ENCODE data around the gene TMC5. TPM values are rescaled to one million over a fixed set of nuclear protein-coding genes. Genes with fewer than 3 reads are reported as not detected.
"Not testable (repeated sequence)": the region's sequence is repeated elsewhere in the genome, so short reads cannot be mapped to it uniquely, and the experiment has no call there.

TMC5 gene
- 1 to 10 TPM in 1 of 3 donors, under 1 TPM in 2; 0.34 to 2.0 (median 0.51) TPM for polyA plus RNA-seq

DNA sequence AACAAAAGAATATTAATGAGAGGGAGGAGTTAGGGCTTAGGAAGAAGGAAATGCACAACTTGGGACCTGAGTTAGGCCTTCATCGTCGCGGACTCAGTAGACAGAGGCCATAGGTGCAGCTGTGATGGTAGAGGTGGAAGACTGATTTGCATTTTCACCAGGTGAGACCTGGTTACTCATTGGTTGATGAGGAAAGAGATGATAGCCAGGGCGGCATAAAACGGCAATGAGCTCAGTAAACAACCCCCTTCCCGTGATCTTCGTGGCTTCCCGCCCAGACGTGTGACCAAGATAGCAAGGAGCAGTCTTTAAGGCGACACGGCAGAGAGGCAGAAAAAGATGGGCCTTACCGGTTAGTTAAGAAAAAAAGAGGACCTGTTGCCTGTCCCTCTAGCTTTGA lies at the start of gene TMC5:
Gene TMC5 (plus strand): TSS at position 244 of the 400 bp plus-strand sequence. CDS start 22,156 bp downstream, outside the sequence.
- WGBS, 3 donors: 43 to 67% (median 58%) methylated on average over 12 of the region's 12 CpGs
- H3K27ac ChIP-seq (ENCODE audit: low read depth, low read length): no peak within 1 kb of the TSS

DNA sequence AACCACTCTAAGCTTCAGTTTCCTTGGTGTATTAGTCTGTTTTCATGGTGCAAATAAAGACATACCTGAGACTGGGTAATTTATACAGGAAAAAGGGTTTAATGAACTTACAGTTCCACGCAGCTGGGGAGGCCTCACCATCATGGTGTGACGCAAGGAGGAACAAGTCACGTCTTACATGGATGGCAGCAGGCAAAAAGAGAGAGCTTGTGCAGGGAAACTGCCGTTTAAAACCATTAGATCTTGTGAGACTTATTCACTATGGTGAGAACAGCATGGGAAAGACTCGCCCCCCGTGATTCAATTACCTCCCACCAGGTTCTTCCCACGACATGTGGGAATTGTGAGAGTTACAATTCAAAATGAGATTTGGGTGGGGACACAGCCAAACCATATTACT lies 45.1 kb upstream of the TMC5 start:
- not testable (repeated sequence) for H3K27ac ChIP-seq (ENCODE audit: low read depth, low read length)
- WGBS, 3 donors: 82 to 89% (median 83%) methylated on average over 7 of the region's 7 CpGs

DNA sequence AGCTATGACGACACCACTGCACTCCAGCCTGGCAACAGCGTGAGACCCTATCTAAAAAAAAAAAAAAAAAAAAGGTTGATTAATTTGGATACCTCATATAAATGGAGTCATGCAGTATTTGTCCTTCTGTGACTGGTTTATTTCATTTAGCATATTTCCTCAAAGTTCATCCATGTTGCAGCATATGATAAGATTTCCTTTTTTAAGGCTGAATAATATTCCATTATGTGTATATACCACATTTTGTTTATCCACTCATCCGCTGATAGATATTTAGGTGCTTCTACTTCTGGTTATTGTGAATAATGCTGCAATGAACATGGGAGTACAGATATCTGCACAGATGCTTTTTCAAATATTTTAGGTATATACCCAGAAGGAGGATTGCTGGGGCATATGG lies 43.3 kb upstream of the TMC5 start:
- H3K27ac ChIP-seq (ENCODE audit: low read depth, low read length): no peak overlapping the region
- WGBS, 3 donors: 89 to 98% (median 97%) methylated on average over 3 of the region's 3 CpGs

DNA sequence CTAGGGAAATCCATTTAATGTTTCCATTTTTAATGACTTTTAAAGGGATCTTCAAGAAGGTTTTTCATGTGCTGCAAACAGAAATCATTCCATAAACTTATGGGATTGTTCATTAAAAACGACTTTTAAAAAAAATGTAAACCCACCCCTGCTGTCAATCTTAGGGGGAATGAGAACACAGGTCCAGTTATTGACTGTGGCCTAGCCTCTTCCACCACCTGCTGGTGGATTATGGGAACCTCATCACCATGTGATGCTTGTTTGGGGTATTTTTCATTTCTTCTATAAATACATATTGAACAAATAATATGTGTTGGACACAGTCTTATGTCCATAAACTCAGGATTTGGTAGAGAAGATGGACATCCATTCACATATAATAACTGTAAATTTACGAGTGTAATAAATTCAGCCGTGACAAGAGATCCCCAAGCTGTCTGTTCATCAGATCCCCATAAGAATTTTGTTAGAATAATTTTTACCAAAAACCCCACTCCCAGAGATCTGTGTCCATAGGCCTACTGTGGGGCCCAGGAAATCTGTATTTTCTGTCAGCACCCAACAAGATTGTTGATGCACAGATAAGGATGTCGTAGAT lies 42.0 kb upstream of the TMC5 start:
- no peak overlapping the region for H3K27ac ChIP-seq (ENCODE audit: low read depth, low read length)
- WGBS, 3 donors: 34 to 46% (median 36%) methylated on average over 4 of the region's 4 CpGs

DNA sequence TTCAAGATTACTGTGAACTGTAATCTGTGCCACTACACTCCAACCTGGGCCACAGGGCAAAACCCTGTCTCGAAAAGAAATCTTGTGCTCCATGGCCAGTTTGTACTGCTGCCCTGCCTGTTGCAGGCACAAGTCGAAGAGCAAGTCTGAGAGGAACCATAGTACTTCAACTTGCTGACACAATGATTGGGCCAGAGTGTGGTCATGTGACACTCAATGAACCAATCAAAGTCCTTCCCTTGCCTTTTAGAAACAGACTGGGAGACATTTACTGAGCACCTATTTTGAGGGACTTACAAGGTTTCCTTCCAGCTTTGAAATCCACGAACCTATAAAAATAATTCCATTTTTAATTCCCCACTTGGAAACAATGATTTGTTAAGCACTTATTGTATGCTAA lies 39.8 kb upstream of the TMC5 start:
- H3K27ac ChIP-seq (ENCODE audit: low read depth, low read length): no peak overlapping the region
- WGBS, 3 donors: 60 to 92% (median 85%) methylated on average over 3 of the region's 3 CpGs

DNA sequence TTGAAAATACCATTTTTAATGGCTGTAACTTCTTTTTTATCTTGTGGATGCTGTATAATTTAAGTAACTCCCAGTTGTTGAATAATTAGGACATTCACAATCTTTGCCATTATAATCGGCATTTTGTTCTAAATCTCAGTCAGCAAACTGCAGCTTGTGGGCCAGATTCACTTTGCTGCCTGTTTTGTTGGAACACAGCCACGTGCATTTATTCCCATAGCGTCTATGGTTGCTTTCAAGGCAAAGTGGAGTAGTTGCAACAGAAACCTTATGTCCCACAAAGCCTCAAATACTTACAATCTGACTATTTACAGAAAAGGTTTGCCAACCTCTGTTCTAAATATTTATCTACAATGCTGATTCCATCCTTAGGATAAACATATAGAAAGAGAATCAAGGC lies 39.2 kb upstream of the TMC5 start:
- WGBS, 3 donors: 38 to 66% (median 56%) methylated on average over 3 of the region's 3 CpGs
- H3K27ac ChIP-seq (ENCODE audit: low read depth, low read length): no peak overlapping the region

- WGBS, 3 donors: 20 to 49% (median 47%) methylated on average over 2 of the region's 2 CpGs
- H3K27ac ChIP-seq (ENCODE audit: low read depth, low read length): no peak overlapping the region
Measured at GRCh38 chr16:19379838-19380237, 37.8 kb upstream of the TMC5 start.

DNA sequence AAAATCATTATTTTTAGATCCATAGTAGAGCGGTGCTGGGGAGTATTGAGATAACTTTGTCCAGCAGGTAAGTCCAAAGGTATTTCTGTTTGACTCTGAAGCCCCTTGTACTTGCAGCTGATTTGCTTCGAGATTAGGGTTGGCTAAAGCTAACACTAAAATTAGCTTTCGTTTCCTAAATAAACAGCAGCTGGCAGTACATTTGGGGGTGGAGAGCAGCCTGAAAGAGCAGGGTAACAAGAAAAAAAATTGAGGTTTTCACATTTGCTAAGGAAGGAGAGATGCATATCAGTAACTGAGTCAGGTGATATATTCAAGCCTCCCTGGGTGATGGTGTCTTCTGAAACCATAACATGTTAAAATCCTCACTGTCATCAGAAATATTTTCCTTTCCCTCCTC lies 37.4 kb upstream of the TMC5 start:
- 17 to 30% (median 30%) methylated on average over 3 of the region's 3 CpGs for WGBS, 3 donors
- H3K27ac ChIP-seq (ENCODE audit: low read depth, low read length): no peak overlapping the region

- 53 to 78% (median 58%) methylated on average over 2 of the region's 2 CpGs for WGBS, 3 donors
Measured at GRCh38 chr16:19382084-19382801, 35.4 kb upstream of the TMC5 start.

DNA sequence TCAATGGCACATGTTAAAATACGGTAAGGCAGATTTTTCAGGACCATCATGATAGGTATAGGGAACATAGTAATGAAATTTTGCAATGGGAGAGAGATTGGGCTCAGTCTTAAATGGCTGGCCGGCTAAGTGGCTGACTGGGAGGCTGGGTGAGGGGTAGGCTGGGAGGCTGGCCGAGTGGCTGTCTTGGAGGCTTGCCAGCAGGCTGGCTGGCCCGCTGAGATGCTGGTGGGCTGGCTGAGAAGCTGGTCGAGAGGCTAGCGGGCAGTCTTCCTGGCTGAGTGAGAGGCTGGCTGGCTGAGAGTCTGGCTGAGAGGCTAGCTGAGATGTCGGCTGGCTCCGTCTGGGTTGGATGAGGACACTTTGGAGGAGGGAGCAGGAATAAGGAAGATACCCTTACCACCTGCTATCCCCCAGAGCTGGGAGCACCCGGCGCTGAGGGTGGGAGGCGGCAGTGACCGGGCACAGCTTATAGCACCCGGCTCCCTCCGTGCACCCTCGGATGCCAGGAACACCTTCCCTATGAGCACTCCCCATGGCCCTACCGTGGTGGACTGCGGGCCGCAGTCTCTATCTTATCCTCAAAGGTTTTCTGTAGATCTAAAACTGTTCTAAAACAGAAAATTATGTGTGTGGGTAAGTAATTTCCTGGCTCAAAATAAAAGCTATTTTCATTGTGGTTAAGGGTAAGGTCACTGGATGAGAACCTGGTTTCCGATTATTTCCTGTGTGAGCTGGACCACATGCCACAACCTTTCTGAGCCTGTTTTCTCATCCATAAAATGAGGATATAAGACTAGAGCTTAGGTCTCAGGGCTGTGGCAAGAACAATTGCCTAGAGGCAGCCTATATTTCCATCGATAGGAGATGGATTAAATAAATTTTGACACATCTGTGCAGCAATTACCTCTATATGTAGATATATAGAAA lies 34.5 kb upstream of the TMC5 start:
- WGBS, 3 donors: 47 to 55% (median 54%) methylated on average over 20 of the region's 20 CpGs
- H3K27ac ChIP-seq (ENCODE audit: low read depth, low read length): no peak overlapping the region

More at GRCh38 chr16:19382084-19382801, 35.4 kb upstream of the TMC5 start:
- H3K27ac ChIP-seq (ENCODE audit: low read depth, low read length): no peak overlapping the region

- WGBS, 3 donors: 7 to 59% (median 21%) methylated on average over 2 of the region's 2 CpGs
- H3K27ac ChIP-seq (ENCODE audit: low read depth, low read length): no peak overlapping the region
Measured at GRCh38 chr16:19384656-19385055, 33.0 kb upstream of the TMC5 start.

DNA sequence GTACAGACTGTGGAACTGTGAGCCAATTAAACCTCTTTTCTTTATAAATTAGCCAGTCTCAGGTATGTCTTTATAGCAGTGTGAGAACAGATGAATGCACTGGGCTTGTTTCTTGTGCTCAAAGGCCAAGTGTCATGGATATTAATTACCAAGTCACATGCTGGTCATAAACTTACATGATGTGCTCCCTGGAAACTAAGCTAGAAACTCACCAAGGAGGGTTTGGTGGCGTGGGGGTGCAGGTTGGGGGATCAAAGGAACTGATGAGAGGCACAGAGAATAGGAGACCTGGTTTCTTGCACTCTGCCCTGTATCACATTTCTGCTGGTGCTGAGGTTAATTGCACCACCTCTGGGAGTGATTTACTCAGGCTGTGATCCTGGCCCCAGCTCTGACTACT lies 31.2 kb upstream of the TMC5 start:
- 71 to 77% (median 76%) methylated on average over 1 of the region's 1 CpG for WGBS, 3 donors
- H3K27ac ChIP-seq (ENCODE audit: low read depth, low read length): no peak overlapping the region

GRCh38 chr16:19389246-19389645 lies 28.4 kb upstream of the TMC5 start:
- no peak overlapping the region for H3K27ac ChIP-seq (ENCODE audit: low read depth, low read length)
- WGBS, 3 donors: 12 to 17% (median 16%) methylated on average over 5 of the region's 5 CpGs

DNA sequence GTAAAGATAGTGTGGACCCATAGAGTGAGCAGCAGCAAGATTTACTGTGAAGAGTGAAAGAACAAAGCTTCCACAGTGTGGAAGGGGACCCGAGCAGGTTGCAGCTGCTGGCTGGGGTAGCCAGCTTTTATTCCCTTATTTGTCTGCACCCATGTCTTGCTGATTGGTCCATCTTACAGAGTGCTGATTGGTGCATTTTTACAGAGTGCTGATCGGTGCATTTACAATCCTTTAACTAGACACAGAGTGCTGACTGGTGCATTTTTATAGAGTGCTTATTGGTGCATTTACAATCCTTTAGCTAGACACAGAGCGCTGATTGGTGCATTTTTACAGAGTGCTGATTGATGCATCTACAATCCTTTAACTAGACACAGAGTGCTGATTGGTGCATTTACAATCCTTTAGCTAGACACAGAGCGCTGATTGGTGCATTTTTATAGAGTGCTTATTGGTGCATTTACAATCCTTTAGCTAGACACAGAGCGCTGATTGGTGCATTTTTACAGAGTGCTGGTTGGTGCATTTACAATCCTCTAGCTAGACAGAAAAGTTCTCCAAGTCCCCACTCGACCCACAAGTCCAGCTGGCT lies 26.4 kb upstream of the TMC5 start:
- H3K27ac ChIP-seq (ENCODE audit: low read depth, low read length): not testable (repeated sequence)
- WGBS, 3 donors: 87 to 92% (median 88%) methylated on average over 6 of the region's 6 CpGs

GRCh38 chr16:19392352-19392751 lies 25.3 kb upstream of the TMC5 start:
- WGBS, 3 donors: 81 to 91% (median 87%) methylated on average over 2 of the region's 2 CpGs
- H3K27ac ChIP-seq (ENCODE audit: low read depth, low read length): no peak overlapping the region

- 54 to 64% (median 61%) methylated on average over 13 of the region's 13 CpGs for WGBS, 3 donors
Measured at GRCh38 chr16:19393226-19394111, 24.2 kb upstream of the TMC5 start.

DNA sequence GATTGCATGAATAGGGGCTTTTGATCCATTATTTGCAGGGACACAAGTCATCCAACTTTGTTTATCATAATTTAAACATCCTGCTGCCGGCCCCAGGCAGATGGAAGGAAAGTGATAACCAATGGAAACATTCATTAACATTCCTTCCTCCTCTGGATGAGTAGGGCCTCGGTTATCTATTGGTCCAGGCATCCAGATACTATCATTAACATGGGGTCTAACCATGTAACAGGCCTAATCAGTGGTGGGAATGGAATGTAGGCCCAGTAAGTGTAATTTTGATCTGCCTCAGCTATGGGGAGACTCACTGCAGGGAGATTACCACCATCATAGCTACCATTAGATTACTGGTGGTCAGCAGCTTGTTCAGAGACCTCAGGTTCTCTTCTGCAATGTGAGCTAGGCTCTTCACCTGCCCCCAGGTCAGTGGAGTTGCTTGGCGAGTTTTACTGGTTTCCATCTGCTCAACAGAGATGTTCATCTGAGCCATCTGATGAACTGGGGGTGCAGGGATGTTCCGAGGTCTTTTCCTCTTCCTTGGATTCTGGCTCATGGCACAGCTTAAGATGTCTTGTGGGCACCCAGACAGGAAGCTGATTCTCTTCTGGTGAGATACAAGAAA lies 21.9 kb upstream of the TMC5 start:
- H3K27ac ChIP-seq (ENCODE audit: low read depth, low read length): not testable (repeated sequence)
- WGBS, 3 donors: 62 to 64% (median 63%) methylated on average over 4 of the region's 4 CpGs

More at GRCh38 chr16:19393226-19394111, 24.2 kb upstream of the TMC5 start:
- H3K27ac ChIP-seq (ENCODE audit: low read depth, low read length): no peak overlapping the region
